Mononuclear cell (primary cell): ENCODE measurements around the gene HPS1. TPM values are rescaled to one million over a fixed set of nuclear protein-coding genes. Genes with fewer than 3 reads are reported as not detected.
"Not testable (repeated sequence)": the region's sequence is repeated elsewhere in the genome, so short reads cannot be mapped to it uniquely, and the experiment has no call there.

Experiments used
- H3K27me3 ChIP-seq: 2 replicates; pipeline ENCODE4 v1.6.0; 2011; ENCODE audit warnings: low read length, control low read depth; ENCODE audit not compliant: insufficient read depth
- H3K4me1 ChIP-seq: 2 replicates; pipeline ENCODE4 v1.5.1; 2011; ENCODE audit warnings: mild to moderate bottlenecking, low read length, control low read depth; ENCODE audit not compliant: insufficient read depth
- H3K4me3 ChIP-seq: 2 replicates; pipeline ENCODE4 v1.5.1; 2011; ENCODE audit warnings: mild to moderate bottlenecking, low read length, moderate library complexity
- H3K9me3 ChIP-seq: 2 replicates; pipeline ENCODE4 v1.5.1; 2011; ENCODE audit warnings: low read depth, mild to moderate bottlenecking, control low read depth, low read length
- total RNA-seq: library from RNA; depleted of rRNA; stranded (reverse); fragments of >200 nt; gene quantifications from one replicate; pipeline ENCODE4 v1.2.3, GENCODE V29; 2012

The HPS1 gene
- total RNA-seq, 1 donor = 46.6 TPM

DNA sequence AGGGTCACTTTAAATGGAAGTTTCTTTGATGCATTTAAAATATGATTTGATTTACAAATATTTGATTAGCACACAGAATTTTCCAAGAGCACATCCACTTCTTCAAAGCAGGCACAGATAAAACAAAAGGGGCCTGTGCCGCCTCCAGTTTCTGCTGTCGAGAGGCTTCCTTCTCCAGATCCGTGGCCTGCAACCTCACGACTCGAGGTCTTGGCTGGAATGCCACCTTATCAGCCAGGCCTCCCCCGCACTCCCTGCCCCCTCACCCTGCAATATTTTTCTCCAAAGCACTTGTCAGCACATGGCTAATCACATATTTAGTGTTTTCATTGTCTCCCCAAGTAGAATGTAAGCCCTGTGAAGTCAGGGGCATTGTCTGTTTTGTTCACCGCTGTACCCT, 44.3 kb downstream of the HPS1 start:
- no peaks in the 10 kb centered on the region for H3K27me3 ChIP-seq
- H3K4me3 ChIP-seq = no peak overlapping the region
- no peaks in the 10 kb centered on the region for H3K9me3 ChIP-seq
- H3K4me1 ChIP-seq = no peaks in the 10 kb centered on the region

DNA sequence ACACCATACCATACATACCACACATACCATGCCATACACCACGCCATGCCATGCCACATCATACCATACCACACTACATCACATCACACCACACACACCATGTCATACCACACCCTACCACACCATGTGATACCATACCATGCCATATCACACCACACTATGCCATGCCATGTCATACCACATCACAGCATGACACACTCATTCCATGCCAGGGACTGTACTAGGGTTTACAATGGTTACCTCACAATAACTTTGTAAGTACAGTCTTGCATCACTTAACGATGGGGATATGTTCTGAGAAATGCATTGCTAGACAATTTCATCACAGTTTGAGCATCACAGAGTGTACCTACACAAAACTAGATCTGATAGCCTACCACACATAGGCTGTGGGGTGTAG, 46.3 kb downstream of the HPS1 start:
- no peak overlapping the region for H3K4me3 ChIP-seq
- no peaks in the 10 kb centered on the region for H3K9me3 ChIP-seq
- no peaks in the 10 kb centered on the region for H3K4me1 ChIP-seq
- H3K27me3 ChIP-seq = no peaks in the 10 kb centered on the region

DNA sequence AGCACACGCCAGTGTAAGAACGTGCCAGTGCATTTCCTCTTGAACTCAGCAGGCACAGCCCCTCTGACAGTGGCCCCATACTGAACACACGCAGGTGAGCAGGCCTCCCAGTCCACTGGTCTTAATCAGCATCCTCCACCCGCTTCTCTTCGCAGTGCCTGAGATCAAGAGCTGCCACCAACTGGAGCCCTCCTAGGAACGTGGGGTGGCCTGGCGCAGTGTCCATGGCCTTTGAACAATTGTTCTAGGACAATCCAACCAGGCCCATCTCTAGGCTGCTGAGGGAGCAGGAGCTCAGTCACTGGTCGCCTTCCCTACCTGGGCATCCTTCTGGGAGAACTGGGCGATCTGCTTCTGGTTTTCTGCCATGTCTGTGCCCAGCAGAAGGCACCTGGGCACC, 47.0 kb downstream of the HPS1 start:
- Histone ChIP-seq H3K9me3 (no peaks in the 10 kb centered on the region), H3K4me1 (no peaks in the 10 kb centered on the region), H3K27me3 (no peaks in the 10 kb centered on the region), H3K4me3 (no peak overlapping the region)

DNA sequence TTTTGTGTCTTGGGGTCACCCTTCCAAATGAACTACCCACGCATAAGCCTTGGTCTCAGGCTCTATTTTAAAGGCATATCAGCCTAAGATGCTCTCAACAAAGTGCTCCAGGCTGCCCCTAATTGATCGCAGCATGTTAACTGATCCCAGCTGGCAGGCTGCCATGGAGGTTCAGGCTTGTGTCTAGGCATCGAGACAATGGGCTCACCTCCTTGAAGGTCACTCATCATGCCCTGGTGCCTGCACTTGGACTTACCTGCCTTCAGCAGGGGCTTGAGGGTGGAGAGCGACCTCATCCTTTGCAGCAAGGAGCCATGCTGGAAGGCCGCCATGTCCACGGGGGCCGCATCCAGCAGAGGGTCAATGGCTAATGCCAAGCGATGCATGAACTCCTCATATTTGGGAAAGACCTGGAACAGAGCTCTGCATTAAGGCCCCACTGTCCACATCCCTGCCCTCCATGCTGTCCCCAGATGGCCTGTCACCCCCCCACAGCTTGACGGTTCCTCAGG, 49.6 kb downstream of the HPS1 start:
- no peaks in the 10 kb centered on the region for H3K27me3 ChIP-seq
- no peaks in the 10 kb centered on the region for H3K4me1 ChIP-seq
- H3K4me3 ChIP-seq = no peak overlapping the region
- H3K9me3 ChIP-seq = no peaks in the 10 kb centered on the region

DNA sequence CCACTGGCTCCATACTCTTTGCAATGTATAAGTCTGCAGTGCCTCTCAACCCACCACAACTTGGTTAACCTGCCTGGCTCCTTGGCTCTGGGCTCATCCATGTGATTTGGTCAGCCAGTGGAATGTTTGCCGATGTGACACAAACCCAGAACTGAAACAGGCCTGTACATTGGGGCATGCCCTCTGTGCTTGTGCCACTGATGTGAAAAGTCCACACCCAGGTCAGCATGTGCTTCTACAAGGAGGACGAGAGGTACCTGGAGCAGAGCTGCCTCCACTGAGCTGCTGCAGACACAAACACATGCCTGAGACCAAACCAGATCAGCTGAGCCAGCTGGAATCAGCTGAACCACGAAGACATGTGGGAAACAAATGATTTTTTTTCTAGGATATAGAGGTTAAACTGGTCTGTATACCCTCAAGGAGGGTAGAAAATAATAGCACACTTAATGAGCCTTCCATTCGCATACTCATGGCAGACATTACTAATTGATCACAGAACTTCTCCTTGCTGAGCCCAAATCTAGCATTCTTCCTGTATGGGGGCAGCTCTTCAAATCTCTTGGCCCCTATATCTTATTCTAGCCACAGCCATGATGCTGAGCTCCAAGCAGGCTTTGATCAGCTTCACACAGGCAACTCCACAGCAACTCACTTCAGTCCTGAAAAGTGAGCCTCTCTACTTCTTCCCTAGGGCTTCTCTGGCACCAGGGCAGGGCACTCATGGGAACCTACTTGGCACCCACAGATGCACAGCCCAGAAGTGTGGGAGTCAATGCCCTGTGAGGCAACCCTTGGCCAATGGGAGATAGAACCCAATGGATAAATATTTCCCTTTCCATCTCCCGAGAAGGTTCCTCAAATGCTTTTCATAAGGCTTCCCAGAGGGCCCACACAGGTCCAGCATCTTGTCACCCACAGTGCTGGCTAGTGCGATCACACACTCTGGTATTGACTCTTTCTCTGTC, 50.4 kb downstream of the HPS1 start:
- no peak overlapping the region for H3K4me3 ChIP-seq
- peaks cover 5% of the 10 kb centered on the region for H3K4me1 ChIP-seq
- no peaks in the 10 kb centered on the region for H3K9me3 ChIP-seq
- H3K27me3 ChIP-seq = no peaks in the 10 kb centered on the region

DNA sequence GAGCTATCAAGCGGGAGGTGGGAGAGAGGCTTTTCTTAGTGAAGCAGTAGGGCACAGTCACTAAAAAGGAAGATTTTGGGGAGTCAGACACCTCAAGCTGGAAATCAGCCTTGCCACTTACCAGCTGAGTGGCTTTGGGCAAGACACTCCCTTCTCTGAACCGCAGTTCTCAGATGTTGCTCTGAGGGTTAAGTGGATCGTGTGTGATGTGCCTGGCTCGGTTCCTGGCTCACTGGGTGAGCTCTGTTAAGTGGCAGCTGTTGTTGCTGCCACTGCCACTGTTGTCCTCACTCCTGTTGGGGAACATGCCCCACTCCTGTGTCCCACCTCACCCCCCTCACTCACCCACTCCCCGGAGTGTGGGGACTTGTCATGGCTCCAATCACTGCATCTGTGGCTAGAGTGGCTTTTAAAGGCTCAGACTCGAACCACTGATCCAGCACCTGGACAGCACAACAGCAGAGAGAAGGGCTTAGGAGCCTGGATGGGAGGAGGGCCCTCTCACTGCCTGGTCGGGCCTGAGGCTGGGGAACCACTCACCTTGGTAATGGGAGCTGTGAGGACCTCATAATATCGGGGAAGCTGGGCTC, 51.8 kb downstream of the HPS1 start:
- H3K4me3 ChIP-seq = no peak overlapping the region
- peaks cover 19% of the 10 kb centered on the region for H3K4me1 ChIP-seq
- no peaks in the 10 kb centered on the region for H3K27me3 ChIP-seq
- no peaks in the 10 kb centered on the region for H3K9me3 ChIP-seq

DNA sequence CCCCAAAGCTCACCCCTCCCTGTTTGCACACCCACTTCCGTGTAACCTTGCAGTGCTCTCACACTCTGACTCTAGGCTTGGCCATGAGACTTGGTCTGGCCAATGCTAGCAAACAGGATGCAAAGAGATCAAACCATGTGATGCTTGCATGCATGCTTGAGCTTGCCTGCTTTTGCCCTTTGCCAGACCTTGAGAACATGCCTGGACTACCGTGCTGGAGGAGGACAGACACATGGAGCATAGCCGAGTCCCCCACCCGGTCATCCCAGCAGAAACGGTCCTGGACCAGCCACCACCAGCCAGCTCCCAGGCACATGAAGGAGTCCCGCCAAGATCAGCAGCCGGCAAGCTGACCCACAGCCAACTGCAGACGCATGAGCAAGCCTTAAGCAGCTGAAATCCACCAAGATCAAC, 55.1 kb downstream of the HPS1 start:
- Histone ChIP-seq H3K4me3 (no peak overlapping the region), H3K4me1 (peaks cover 19% of the 10 kb centered on the region), H3K9me3 (no peaks in the 10 kb centered on the region), H3K27me3 (no peaks in the 10 kb centered on the region)

DNA sequence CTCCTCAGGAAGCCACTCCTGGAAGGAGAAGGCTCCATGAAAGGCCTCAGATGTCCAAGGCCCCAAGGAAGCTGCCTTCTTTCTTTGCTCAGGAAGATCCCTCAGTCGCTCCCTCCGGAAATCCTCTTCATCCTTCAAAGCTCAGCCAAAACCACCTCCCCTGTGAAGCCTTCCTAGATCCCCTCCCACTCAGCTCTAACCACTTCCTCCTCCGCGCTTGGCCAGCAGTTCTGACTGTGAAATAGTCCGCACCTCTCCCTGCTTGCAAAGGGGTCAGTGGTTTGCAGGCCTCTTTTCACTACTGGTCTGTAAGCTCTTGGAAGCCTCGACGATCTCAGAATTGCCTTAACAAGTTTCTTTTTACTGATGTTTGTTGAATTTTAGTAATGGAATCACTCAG, 55.7 kb downstream of the HPS1 start:
- Histone ChIP-seq H3K9me3 (no peaks in the 10 kb centered on the region), H3K4me1 (peaks cover 19% of the 10 kb centered on the region), H3K4me3 (no peak overlapping the region), H3K27me3 (no peaks in the 10 kb centered on the region)

DNA sequence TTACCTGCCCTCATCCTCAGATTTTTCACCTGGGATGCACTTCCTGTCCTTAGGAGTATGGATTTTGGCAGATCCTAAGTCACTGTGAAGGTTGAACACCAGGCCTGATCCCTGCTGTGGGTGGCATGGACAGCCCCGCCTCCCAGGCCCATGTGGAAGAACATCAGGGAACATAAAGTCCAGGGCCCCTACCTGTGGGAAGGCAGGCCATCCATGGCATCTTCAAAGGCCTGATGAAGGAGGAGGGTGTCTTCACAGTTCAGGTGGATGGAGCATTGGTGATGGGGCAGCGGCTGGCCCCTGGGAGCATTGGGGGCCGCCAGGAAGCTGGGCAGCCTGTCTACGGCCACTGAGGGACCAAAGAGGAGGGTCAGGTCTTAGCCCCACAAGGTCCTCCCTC, 56.3 kb downstream of the HPS1 start:
- H3K4me1 ChIP-seq = peaks cover 19% of the 10 kb centered on the region

DNA sequence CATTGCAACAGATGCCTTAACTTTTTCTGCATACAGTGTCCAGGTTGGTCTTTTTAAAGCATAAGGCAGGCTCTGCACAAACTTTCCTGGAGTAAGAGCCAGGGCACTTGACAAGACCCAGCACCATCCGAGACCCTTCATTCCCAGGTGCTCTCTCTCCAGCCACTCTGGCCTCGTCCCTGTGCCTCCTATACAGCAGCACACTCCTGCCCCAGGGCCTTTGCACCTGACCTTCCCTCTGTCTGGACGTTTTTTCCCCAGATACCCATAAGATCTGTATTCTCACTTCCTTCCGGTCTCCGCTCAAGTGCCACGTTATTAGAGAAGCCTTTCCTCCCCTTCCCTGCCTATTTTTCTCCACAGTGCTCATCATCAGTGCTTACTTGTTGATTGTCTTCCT, 57.3 kb downstream of the HPS1 start:
- H3K27me3 ChIP-seq = no peaks in the 10 kb centered on the region
- no peaks in the 10 kb centered on the region for H3K9me3 ChIP-seq
- no peak overlapping the region for H3K4me3 ChIP-seq
- peaks cover 19% of the 10 kb centered on the region for H3K4me1 ChIP-seq

More for the DNA sequence above, 56.3 kb downstream of the HPS1 start:
- H3K4me3 ChIP-seq = no peak overlapping the region
- H3K27me3 ChIP-seq = no peaks in the 10 kb centered on the region
- no peaks in the 10 kb centered on the region for H3K9me3 ChIP-seq

DNA sequence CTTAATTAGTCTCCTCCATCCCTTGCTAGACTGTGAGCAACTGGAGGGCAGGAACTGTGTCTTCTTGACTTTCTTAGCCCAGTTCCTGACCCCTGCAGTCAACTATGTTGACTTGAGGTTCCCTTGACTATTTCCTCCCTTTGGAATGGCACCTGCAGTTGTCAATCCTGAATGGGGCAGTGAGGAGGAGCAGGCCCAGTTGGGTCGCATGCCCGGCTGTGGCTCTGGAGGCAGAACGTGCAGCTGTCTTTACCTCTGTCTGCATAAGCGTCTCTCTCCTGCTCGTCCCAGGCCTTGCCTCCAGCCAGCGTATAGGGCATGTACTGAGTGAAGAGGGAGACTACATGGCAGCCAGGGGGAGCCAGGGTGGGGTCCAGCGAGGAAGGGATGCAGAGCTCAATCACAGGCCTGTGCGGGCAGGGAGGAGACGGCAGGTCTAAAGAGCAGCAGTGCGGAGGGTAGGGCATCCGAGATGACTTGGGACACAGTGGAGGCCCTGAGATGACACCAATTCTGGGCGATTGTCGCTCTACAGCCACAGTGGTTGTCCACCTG, 58.6 kb downstream of the HPS1 start:
- no peaks in the 10 kb centered on the region for H3K9me3 ChIP-seq
- H3K4me1 ChIP-seq = peaks cover 19% of the 10 kb centered on the region
- H3K4me3 ChIP-seq = no peak overlapping the region
- no peaks in the 10 kb centered on the region for H3K27me3 ChIP-seq

DNA sequence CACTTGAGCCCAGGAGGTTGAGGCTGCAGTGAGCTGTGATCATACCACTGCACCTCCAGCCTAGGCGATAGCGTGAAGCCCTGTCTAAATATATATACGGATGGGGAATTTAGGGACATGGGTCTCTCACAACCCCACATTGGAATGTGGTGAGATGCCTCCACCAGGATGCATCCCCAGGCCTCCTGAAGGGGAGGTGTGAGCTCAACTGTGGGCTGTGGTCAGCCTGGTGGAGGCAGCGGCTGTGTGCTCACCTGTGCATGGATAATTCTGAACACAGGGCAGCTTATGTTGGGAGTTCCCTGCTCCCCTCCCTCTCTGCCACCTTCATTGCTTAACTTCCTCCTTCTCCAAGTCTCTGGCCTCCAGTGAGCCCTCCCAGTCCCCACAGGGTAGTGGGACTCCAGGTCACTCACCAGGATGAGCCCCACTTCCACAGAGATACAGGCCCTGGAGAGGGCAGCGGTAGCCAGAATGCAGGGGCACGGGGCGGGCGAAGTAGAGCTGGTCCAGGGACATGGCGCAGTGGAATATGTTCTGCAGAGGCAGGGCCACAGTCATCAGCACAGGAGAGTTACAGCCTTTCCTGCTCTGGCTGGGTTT, 62.1 kb downstream of the HPS1 start:
- Histone ChIP-seq H3K4me1 (no peaks in the 10 kb centered on the region), H3K9me3 (no peaks in the 10 kb centered on the region), H3K4me3 (no peak overlapping the region), H3K27me3 (no peaks in the 10 kb centered on the region)

DNA sequence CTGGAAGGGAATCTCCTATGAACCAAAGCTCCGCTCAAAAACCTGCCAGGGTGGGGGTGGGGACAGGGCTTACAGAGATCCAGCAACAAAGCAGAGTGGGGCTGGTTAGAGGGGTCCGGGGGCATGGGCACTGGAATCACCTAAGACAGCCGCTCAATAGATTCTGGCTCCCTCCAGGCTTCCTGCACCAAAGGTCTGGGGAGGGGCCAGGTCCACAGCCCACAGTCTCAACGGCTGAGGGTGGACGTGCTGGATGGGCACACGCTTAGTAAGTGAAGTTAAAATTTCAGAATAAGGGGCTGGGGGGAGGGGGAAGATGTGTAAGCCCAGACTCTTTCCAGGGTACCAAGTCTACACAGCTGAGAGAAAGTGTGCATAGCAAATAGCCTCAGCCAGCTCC, 62.9 kb downstream of the HPS1 start:
- H3K4me3 ChIP-seq = no peak overlapping the region
- no peaks in the 10 kb centered on the region for H3K9me3 ChIP-seq
- H3K4me1 ChIP-seq = no peaks in the 10 kb centered on the region
- no peaks in the 10 kb centered on the region for H3K27me3 ChIP-seq

DNA sequence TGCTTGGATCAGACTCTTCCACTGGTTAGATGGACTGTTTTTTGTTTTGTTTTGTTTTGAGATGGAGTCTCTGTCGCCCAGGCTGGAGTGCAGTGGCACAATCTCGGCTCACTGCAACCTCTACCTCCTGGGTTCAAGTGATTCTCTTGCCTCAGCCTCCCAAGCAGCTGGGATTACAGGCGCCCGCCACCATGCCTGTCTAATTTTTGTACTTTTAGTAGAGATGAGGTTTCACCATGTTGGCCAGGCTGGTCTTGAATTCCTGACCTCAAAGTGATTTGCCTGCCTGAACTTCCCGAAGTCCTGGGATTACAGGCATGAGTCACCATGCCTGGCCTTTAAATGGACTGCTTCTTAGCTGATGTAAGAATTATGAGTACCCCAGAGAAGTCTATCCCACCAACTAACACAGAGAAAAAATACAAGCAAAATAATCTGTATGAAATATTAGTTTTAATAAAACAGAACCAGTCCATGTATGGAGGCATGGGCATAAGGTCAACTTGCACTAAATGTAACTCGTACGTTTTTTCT, 63.5 kb downstream of the HPS1 start:
- not testable (repeated sequence) for H3K27me3 ChIP-seq, H3K4me1 ChIP-seq, H3K9me3 ChIP-seq, H3K4me3 ChIP-seq

DNA sequence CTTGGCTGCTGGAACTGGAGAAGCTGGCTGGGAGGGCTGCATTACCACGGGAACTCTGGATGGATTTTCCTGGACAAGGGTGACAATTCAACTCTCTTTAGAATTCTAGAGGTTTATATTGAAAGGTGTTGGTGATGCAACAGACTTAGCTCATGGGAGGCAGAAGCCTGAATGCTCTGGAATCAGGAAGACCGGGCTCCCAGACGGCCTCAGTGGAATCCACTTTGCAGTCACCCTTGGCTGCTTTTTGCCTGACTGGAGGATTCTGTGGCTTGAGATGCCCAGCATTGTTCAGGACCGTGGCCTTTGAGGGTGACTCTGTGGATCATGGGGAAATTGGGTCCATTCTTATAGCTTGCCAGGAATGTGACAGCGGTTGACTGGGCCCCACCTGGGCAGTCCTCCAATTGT, 64.0 kb downstream of the HPS1 start:
- no peaks in the 10 kb centered on the region for H3K27me3 ChIP-seq
- H3K4me1 ChIP-seq = no peaks in the 10 kb centered on the region
- no peak overlapping the region for H3K4me3 ChIP-seq
- no peaks in the 10 kb centered on the region for H3K9me3 ChIP-seq
